ENCODE measurements around the gene MYL7. TPM values are rescaled to one million over a fixed set of nuclear protein-coding genes. Genes with fewer than 3 reads are reported as not detected.
A peak's percentile ranks its signal among the peaks of the same experiment; 100 is the strongest.

MYL7 gene
- total RNA-seq, 2 experiments from 2014 or later, result not detected

- no peaks in the 10 kb centered on the region for H4K20me1 ChIP-seq (ENCODE audit: insufficient read depth, low read length)
- H3K36me3 ChIP-seq (ENCODE audit: insufficient read depth, low read length), result no peaks in the 10 kb centered on the region
- no peak overlapping the region for H3K4me3 ChIP-seq (ENCODE audit: low read depth, low read length, poor library complexity, severe bottlenecking)
- intact Hi-C loops (cut with micrococcal nuclease; ENCODE audit: unreplicated experiment), result no loop called here
- POLR2A ChIA-PET, result interaction anchor here (0.5 to 1.5 kb wide), 6 partner anchors 9 to 301 kb away, joined by 3 to 8 read pairs (median 3); partner anchors contain the start of genes POLD2 and YKT6
- H3K4me1 ChIP-seq (ENCODE audit: insufficient read depth, low read length, poor library complexity, severe bottlenecking), result peaks cover 36% of the 10 kb centered on the region
- TF ChIP-seq CTCF (conservative IDR thresholded peaks at IDR 0.05; ENCODE audit: low read length) (peak; percentile 67), EZH2phosphoT487 (IDR thresholded peaks at IDR 0.05; ENCODE audit: borderline replicate concordance, low read depth, low read length) (no peak)
- H3K79me2 ChIP-seq (ENCODE audit: insufficient read depth, low read depth, low read length), result no peaks in the 10 kb centered on the region
- BruUV-seq (replicated peaks), result no TSS peak
- CTCF ChIA-PET (ENCODE audit: unreplicated experiment), result interaction anchor here (0.6 kb wide), 1 partner anchor 325 kb away, joined by 5 read pairs; no protein-coding TSS in a partner anchor
- no peaks in the 10 kb centered on the region for H3K9me3 ChIP-seq (ENCODE audit: low read length)
- peak overlapping the region; percentile 39; the same call in 1 of the 2 replicates for H2AFZ ChIP-seq (ENCODE audit: low read length)
- peak; percentile 58 for DNase-seq (ENCODE audit: low spot score)
- no peak overlapping the region for H3K4me2 ChIP-seq (ENCODE audit: low read length)
- no peaks in the 10 kb centered on the region for H3K9me2 ChIP-seq (ENCODE audit: insufficient read depth, low read length)
- H3K27ac ChIP-seq (ENCODE audit: low read depth, low read length, poor library complexity, severe bottlenecking), result no peak overlapping the region
These were observed 9.7 kb downstream of the MYL7 start for GRCh38 chr7:44131173-44132029.

- Histone ChIP-seq H2AFZ (ENCODE audit: low read length) (peak overlapping the region; percentile 57; the same call in 1 of the 2 replicates), H3K4me3 (ENCODE audit: low read depth, low read length, poor library complexity, severe bottlenecking) (no peak overlapping the region), H3K9me2 (ENCODE audit: insufficient read depth, low read length) (no peaks in the 10 kb centered on the region), H3K79me2 (ENCODE audit: insufficient read depth, low read depth, low read length) (no peaks in the 10 kb centered on the region), H3K4me2 (ENCODE audit: low read length) (peak overlapping the region; percentile 43), H3K4me1 (ENCODE audit: insufficient read depth, low read length, poor library complexity, severe bottlenecking) (peaks cover 39% of the 10 kb centered on the region), H3K27ac (ENCODE audit: low read depth, low read length, poor library complexity, severe bottlenecking) (no peak overlapping the region), H3K9me3 (ENCODE audit: low read length) (no peaks in the 10 kb centered on the region), H3K36me3 (ENCODE audit: insufficient read depth, low read length) (no peaks in the 10 kb centered on the region), H4K20me1 (ENCODE audit: insufficient read depth, low read length) (no peaks in the 10 kb centered on the region)
- CTCF ChIA-PET (ENCODE audit: unreplicated experiment), result no interaction called here
- DNase-seq (ENCODE audit: low spot score), result no peak
- POLR2A ChIA-PET, result no interaction called here
- no peak for TF ChIP-seq EZH2phosphoT487 (IDR thresholded peaks at IDR 0.05; ENCODE audit: borderline replicate concordance, low read depth, low read length)
- no peak; the same call in 1 of the 2 replicates for TF ChIP-seq CTCF (conservative IDR thresholded peaks at IDR 0.05; ENCODE audit: low read length)
- intact Hi-C loops (cut with micrococcal nuclease; ENCODE audit: unreplicated experiment), result loop anchor here (1.0 kb wide), 1 partner anchor 48 kb away; no protein-coding TSS in a partner anchor
- BruUV-seq (replicated peaks), result no TSS peak
These were observed 12.2 kb downstream of the MYL7 start for GRCh38 chr7:44128721-44129582.
